SIG-M5 treated with dmso at 0.1 percent for 504 hours (cell line): ENCODE results near the gene ZNF679.
A peak's percentile ranks its signal among the peaks of the same experiment; 100 is the strongest.
"Not testable (repeated sequence)": the region's sequence is repeated elsewhere in the genome, so short reads cannot be mapped to it uniquely, and the experiment has no call there.

Experiments
- DNase-seq: peaks from one replicate; lab custom pipeline; 2025; ENCODE audit not compliant: unreplicated experiment; lab: John Stamatoyannopoulos, UW

ZNF679 gene

GRCh38 chr7:64310426-64310825 is 82.2 kb downstream of the ZNF679 start:
- no peak for DNase-seq

- DNase-seq: no peak
Measured at GRCh38 chr7:64312826-64313225, 84.6 kb downstream of the ZNF679 start.

- peak; percentile 61 for DNase-seq
Measured at GRCh38 chr7:64313740-64314491, 85.6 kb downstream of the ZNF679 start, which contains the start of gene ZNF736. Gene ZNF736, plus strand, starts transcription at chr7:64313961. Its CDS starts 190 bp downstream, at chr7:64314151.

GRCh38 chr7:64314566-64314965 is 86.3 kb downstream of the ZNF679 start:
- DNase-seq: no peak

GRCh38 chr7:64316031-64316742 is 87.9 kb downstream of the ZNF679 start:
- DNase-seq: not testable (repeated sequence)
